GM12892 (cell line): ENCODE results near the gene RNF133.

Experiments used
- POLR2A ChIP-seq: IDR thresholded peaks from 2 replicates; pipeline ENCODE4 v1.6.1; 2011; ENCODE audit warnings: low read depth, low read length, control low read depth
- POLR2AphosphoS5 ChIP-seq: IDR thresholded peaks from 2 replicates; pipeline ENCODE4 v1.6.1; 2011; ENCODE audit warnings: low read depth, low read length, control low read depth
- TAF1 ChIP-seq: IDR thresholded peaks from 2 replicates; pipeline ENCODE4 v1.6.1; 2011; ENCODE audit warnings: low read depth, mild to moderate bottlenecking, control low read depth, low read length, borderline replicate concordance

DNA sequence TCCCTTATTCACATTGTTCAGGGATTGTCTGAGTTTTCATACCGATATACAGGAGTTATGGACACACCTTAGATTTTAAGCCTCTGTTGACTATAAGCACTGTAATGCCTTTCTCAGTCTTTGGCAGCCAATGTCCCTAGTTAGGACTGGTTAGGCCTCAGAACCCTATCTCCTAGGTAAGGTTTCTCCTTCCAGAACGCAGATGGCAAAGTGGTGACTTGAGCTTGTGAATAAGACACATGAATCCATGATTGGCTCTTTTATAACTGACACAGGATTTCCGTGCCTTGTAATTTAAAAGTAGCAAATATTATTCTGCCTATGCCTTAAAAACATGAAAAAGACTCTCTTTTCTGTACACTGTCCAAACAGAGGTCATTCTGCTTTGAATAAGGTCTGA, 16.3 kb upstream of the RNF133 start:
- TF ChIP-seq POLR2A (no peak), TAF1 (no peak), POLR2AphosphoS5 (no peak)
